HG03571 (cell line): ENCODE data around the gene ELSPBP1.
"Not testable (repeated sequence)": the region's sequence is repeated elsewhere in the genome, so short reads cannot be mapped to it uniquely, and the experiment has no call there.

ENCODE experiments used
- ATAC-seq: cut with Tn5 transposase; IDR thresholded peaks from one replicate; pipeline ENCODE4 v1.9.1; 2021; ENCODE audit not compliant: unreplicated experiment

ELSPBP1 gene

GRCh38 chr19:47994209-47994802 lies at the start of gene ELSPBP1:
Gene ELSPBP1, plus strand, starts transcription at chr19:47994632. Its CDS starts 14,036 bp downstream, at chr19:48008668.
- ATAC-seq: no peak

GRCh38 chr19:47949852-47950521 lies 44.4 kb upstream of the ELSPBP1 start:
- ATAC-seq: not testable (repeated sequence)

- not testable (repeated sequence) for ATAC-seq
These were observed 42.3 kb upstream of the ELSPBP1 start for GRCh38 chr19:47952132-47952531.

- ATAC-seq: not testable (repeated sequence)
These were observed 38.5 kb upstream of the ELSPBP1 start for GRCh38 chr19:47955936-47956335.

- no peak for ATAC-seq
These were observed 20.9 kb upstream of the ELSPBP1 start for GRCh38 chr19:47973529-47973928.

GRCh38 chr19:47991191-47991808 lies 3.1 kb upstream of the ELSPBP1 start:
- ATAC-seq: no peak

- no peak for ATAC-seq
These were observed 2.4 kb upstream of the ELSPBP1 start, which contains the start of gene BSPH1 for GRCh38 chr19:47992070-47992469. Gene BSPH1, minus strand, starts transcription at chr19:47992170. Its CDS starts 89 bp downstream, at chr19:47992081.

GRCh38 chr19:47996230-47996727 lies 1.8 kb downstream of the ELSPBP1 start:
- no peak for ATAC-seq

- no peak for ATAC-seq
These were observed 4.4 kb downstream of the ELSPBP1 start for GRCh38 chr19:47998800-47999199.

GRCh38 chr19:48000846-48001245 lies 6.4 kb downstream of the ELSPBP1 start:
- no peak for ATAC-seq

GRCh38 chr19:48004236-48004635 lies 9.8 kb downstream of the ELSPBP1 start:
- no peak for ATAC-seq

GRCh38 chr19:48006762-48007161 lies 12.3 kb downstream of the ELSPBP1 start:
- no peak for ATAC-seq

- ATAC-seq: no peak
These were observed 16.7 kb downstream of the ELSPBP1 start for GRCh38 chr19:48010932-48011758.

GRCh38 chr19:48020686-48021085 lies 26.3 kb downstream of the ELSPBP1 start:
- no peak for ATAC-seq

- ATAC-seq: no peak
These were observed 28.6 kb downstream of the ELSPBP1 start for GRCh38 chr19:48023011-48023410.

GRCh38 chr19:48023518-48023917 lies 29.1 kb downstream of the ELSPBP1 start:
- no peak for ATAC-seq

GRCh38 chr19:48025480-48025879 lies 31.0 kb downstream of the ELSPBP1 start:
- ATAC-seq: no peak

- ATAC-seq: no peak
These were observed 35.0 kb downstream of the ELSPBP1 start for GRCh38 chr19:48029431-48029830.

- no peak for ATAC-seq
These were observed 35.6 kb downstream of the ELSPBP1 start for GRCh38 chr19:48030073-48030472.

GRCh38 chr19:48033604-48034003 lies 39.2 kb downstream of the ELSPBP1 start:
- ATAC-seq: no peak

- no peak for ATAC-seq
These were observed 42.3 kb downstream of the ELSPBP1 start for GRCh38 chr19:48036765-48037164.
